Superior temporal gyrus (tissue), 1 donor: ENCODE data around the gene CNTNAP5.
A peak's percentile ranks its signal among the peaks of the same experiment; 100 is the strongest.

ENCODE experiments used
- DNase-seq: peaks from one replicate; pipeline ENCODE4 v3.0.0-alpha.2; 2016; ENCODE audit errors: extremely low spot score

Gene CNTNAP5

GRCh38 chr2:124025171-124025580 lies at the start of gene CNTNAP5:
TSS of gene CNTNAP5 (plus strand) at chr2:124025287. CDS start at chr2:124025651, 364 bp downstream.
- DNase-seq, result peak; percentile 64

- no peak for DNase-seq
These were observed 48.9 kb upstream of the CNTNAP5 start for GRCh38 chr2:123976054-123976648.

- peak; percentile 53 for DNase-seq
These were observed 31.3 kb upstream of the CNTNAP5 start for GRCh38 chr2:123993728-123994323.

- DNase-seq, result no peak
These were observed 25.4 kb upstream of the CNTNAP5 start for GRCh38 chr2:123999681-124000080.

- no peak for DNase-seq
These were observed 23.2 kb upstream of the CNTNAP5 start for GRCh38 chr2:124001696-124002430.

- DNase-seq, result no peak
These were observed 6.2 kb upstream of the CNTNAP5 start for GRCh38 chr2:124018890-124019289.

GRCh38 chr2:124024561-124025170 lies 421 bp upstream of the CNTNAP5 start:
- DNase-seq, result no peak

- DNase-seq, result peak; percentile 42
These were observed 876 bp downstream of the CNTNAP5 start for GRCh38 chr2:124025891-124026434.

- DNase-seq, result peak; percentile 56
These were observed 1.4 kb downstream of the CNTNAP5 start for GRCh38 chr2:124026503-124026902.

GRCh38 chr2:124027182-124027581 lies 2.1 kb downstream of the CNTNAP5 start:
- peak; percentile 90 for DNase-seq

GRCh38 chr2:124032799-124033198 lies 7.7 kb downstream of the CNTNAP5 start:
- DNase-seq, result no peak

- DNase-seq, result no peak
These were observed 9.2 kb downstream of the CNTNAP5 start for GRCh38 chr2:124034265-124034664.

GRCh38 chr2:124035001-124035400 lies 9.9 kb downstream of the CNTNAP5 start:
- DNase-seq, result no peak

- DNase-seq, result no peak
These were observed 13.9 kb downstream of the CNTNAP5 start for GRCh38 chr2:124039032-124039431.

- DNase-seq, result no peak
These were observed 14.7 kb downstream of the CNTNAP5 start for GRCh38 chr2:124039762-124040291.

GRCh38 chr2:124045894-124046293 lies 20.8 kb downstream of the CNTNAP5 start:
- no peak for DNase-seq

GRCh38 chr2:124046332-124046731 lies 21.2 kb downstream of the CNTNAP5 start:
- DNase-seq, result no peak

GRCh38 chr2:124048102-124048501 lies 23.0 kb downstream of the CNTNAP5 start:
- no peak for DNase-seq

GRCh38 chr2:124048664-124049063 lies 23.6 kb downstream of the CNTNAP5 start:
- no peak for DNase-seq

GRCh38 chr2:124049136-124049535 lies 24.0 kb downstream of the CNTNAP5 start:
- no peak for DNase-seq

- no peak for DNase-seq
These were observed 25.9 kb downstream of the CNTNAP5 start for GRCh38 chr2:124050833-124051497.
